ENCODE data around the gene NSMF.

Gene NSMF

DNA sequence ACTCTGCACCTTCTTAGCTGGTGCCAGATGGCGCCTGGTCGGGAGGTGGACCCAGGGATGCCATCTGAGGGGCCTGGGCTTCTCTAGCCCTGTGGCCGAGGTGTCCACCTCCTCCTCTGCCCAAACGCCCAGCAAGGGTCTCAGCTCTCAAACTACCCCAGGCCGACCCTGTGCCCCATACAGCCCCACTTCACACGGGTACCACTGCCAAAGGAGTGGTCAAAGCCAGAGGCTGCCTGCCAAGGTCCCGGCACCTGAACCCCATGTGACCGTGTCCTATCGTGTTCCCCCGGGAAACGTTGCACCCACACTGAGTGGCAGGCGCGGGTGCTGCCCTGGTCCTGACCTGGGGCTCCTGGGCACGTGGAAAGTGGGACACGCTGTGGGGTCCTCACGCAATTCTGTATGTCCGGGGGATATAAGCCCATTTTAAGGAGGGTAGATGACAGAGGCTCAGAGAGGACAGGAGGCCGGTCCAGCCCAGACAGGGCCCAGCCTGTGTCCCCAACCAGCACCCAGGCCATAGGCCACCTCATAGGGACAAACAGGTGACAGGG, 19.9 kb downstream of the NSMF start:
- DNase-seq = no peak
- Histone ChIP-seq H3K4me1 (peaks cover 9% of the 10 kb centered on the region), H3K4me3 (ENCODE audit: low read depth, low read length) (no peak overlapping the region), H3K27me3 (no peaks in the 10 kb centered on the region), H3K9me3 (no peaks in the 10 kb centered on the region), H3K36me3 (no peaks in the 10 kb centered on the region)
- TF ChIP-seq, protein P1, sequence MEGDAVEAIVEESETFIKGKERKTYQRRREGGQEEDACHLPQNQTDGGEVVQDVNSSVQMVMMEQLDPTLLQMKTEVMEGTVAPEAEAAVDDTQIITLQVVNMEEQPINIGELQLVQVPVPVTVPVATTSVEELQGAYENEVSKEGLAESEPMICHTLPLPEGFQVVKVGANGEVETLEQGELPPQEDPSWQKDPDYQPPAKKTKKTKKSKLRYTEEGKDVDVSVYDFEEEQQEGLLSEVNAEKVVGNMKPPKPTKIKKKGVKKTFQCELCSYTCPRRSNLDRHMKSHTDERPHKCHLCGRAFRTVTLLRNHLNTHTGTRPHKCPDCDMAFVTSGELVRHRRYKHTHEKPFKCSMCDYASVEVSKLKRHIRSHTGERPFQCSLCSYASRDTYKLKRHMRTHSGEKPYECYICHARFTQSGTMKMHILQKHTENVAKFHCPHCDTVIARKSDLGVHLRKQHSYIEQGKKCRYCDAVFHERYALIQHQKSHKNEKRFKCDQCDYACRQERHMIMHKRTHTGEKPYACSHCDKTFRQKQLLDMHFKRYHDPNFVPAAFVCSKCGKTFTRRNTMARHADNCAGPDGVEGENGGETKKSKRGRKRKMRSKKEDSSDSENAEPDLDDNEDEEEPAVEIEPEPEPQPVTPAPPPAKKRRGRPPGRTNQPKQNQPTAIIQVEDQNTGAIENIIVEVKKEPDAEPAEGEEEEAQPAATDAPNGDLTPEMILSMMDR (IDR thresholded peaks at IDR 0.05; ENCODE audit: low read depth, low read length) = no peak

GRCh38 chr9:137438591-137439157, 20.5 kb downstream of the NSMF start:
- H3K36me3 ChIP-seq = no peaks in the 10 kb centered on the region
- H3K27me3 ChIP-seq = no peaks in the 10 kb centered on the region
- DNase-seq = peak; percentile 4
- TF ChIP-seq, protein P1 (IDR thresholded peaks at IDR 0.05; ENCODE audit: low read depth, low read length) = no peak
- H3K4me3 ChIP-seq (ENCODE audit: low read depth, low read length) = no peak overlapping the region
- no peaks in the 10 kb centered on the region for H3K9me3 ChIP-seq
- H3K4me1 ChIP-seq = peaks cover 9% of the 10 kb centered on the region

DNA sequence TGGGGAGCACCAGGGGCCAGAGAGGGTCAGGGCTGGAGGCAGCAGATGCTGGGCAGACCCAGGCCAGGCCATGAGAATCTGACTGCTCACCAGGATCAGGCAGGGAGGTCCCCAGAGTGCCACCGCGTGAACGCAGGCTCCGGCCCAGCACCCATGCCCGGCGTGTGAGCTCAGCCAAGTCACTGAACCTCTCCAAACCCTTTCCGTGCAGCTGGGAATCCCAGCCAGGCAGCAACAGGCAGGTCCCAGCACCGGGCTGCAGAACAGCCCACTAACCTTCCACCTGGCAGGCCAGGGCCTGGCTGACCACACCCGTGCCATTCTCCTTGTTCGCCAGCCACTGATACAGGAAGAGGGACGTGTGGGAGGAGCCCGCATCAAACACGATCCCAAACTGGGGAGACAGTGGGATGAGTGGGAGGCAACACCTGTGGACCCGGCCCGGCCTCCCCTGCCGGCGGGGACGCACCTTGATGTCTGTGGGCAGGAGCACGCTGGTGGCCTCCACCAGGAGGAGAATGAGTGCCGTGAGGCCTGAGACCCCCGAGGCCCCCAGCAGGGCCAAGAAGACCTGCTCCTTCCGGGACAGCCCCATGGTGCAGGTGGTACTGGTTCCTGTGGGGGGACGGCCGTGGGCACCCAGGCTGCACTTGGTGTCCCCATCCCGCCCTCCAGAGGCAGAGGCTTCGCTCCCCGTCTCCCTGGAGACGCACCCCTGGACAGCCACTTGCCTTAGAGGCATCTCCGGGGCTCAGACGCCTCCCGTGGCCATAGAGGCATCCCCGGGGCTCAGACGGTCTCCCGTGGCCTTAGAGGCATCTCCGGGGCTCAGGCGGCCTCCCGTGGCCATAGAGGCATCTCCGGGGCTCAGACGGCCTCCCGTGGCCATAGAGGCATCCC, 21.2 kb downstream of the NSMF start:
- Histone ChIP-seq H3K36me3 (no peaks in the 10 kb centered on the region), H3K4me1 (peaks cover 9% of the 10 kb centered on the region), H3K4me3 (ENCODE audit: low read depth, low read length) (no peak overlapping the region), H3K27me3 (no peaks in the 10 kb centered on the region), H3K9me3 (no peaks in the 10 kb centered on the region)
- TF ChIP-seq, protein P1 (IDR thresholded peaks at IDR 0.05; ENCODE audit: low read depth, low read length) = no peak
- peak; percentile 10 for DNase-seq

- peak; percentile 10 for DNase-seq
- TF ChIP-seq, protein P1 (IDR thresholded peaks at IDR 0.05; ENCODE audit: low read depth, low read length) = no peak
- Histone ChIP-seq H3K9me3 (no peaks in the 10 kb centered on the region), H3K4me1 (peaks cover 9% of the 10 kb centered on the region), H3K4me3 (ENCODE audit: low read depth, low read length) (no peak overlapping the region), H3K27me3 (no peaks in the 10 kb centered on the region), H3K36me3 (no peaks in the 10 kb centered on the region)
These were observed 22.2 kb downstream of the NSMF start for GRCh38 chr9:137436761-137437600.

DNA sequence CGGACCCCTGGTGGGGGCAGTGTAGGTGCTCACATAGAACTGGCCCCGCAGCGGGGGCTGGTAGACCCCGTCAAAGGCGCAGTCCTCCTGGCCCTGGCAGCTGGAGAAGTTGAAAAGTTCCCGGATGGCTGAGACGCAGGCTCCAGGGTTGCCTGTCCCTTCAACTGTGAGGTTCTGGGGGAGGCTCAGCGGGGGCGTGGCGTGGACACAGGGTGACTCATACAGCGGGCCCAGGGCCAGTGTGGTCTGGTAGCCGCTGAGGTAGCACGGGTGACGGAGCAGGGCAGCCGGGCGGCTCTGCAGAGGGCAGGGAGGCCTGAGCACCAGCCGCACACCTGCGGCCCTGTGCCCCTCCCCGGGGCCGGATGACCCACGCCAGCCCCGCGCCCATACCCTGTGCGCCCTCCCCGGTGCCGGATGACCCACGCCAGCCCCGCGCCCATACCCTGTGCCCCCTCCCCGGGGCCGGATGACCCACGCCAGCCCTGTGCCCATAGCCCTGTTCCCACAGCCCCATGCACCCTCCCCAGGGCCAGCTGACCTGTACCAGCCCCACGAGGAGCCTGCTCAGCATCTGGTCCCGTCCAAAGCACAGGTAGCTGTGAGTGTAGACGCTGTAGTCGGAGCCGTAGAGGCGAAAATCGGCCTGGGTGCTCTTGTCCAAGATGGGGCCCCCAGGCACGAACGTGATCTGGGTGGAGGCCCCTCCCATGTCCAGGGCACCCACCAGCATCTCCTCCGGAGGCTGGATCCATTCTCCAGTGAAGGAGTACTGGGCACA, 23.0 kb downstream of the NSMF start:
- DNase-seq = peak; percentile 89
- no peak overlapping the region for H3K4me3 ChIP-seq (ENCODE audit: low read depth, low read length)
- TF ChIP-seq, protein P1 (IDR thresholded peaks at IDR 0.05; ENCODE audit: low read depth, low read length) = no peak
- no peaks in the 10 kb centered on the region for H3K27me3 ChIP-seq
- H3K4me1 ChIP-seq = peaks cover 9% of the 10 kb centered on the region
- H3K9me3 ChIP-seq = no peaks in the 10 kb centered on the region
- H3K36me3 ChIP-seq = no peaks in the 10 kb centered on the region

All from BE2C (cell line).